Activated B cell treated with CpG ODN at 0.5 μM for 24 hours (primary cell): Measurements from ENCODE around the gene EBF4. TPM values are rescaled to one million over a fixed set of nuclear protein-coding genes. Genes with fewer than 3 reads are reported as not detected.

Source experiments
- ATAC-seq: fragments of 200-7000 bp; cut with Tn5 transposase; one replicate; pipeline ENCODE4 v1.10.0; 2021; ENCODE audit warnings: low read depth, mild to moderate bottlenecking, moderate library complexity
- CTCF ChIA-PET: fragments of 350-600 bp; sonication (Branson Sonifier 250); formaldehyde crosslinking; loops from one replicate; lab custom pipeline; 2021; ENCODE audit warnings: antibody characterized with exemption; lab: Charles Lee
- POLR2A ChIA-PET: fragments of 350-600 bp; sonication (Branson Sonifier 250); formaldehyde crosslinking; loops from one replicate; lab custom pipeline; 2021; ENCODE audit warnings: antibody characterized with exemption; lab: Charles Lee
- DNase-seq: peaks from one replicate; pipeline ENCODE4 v3.0.0; 2022
- H3K27ac Mint-ChIP-seq: one replicate; pipeline ENCODE4 v1.8.0; 2020; ENCODE audit warnings: mixed read lengths
- H3K27me3 Mint-ChIP-seq: one replicate; pipeline ENCODE4 v1.8.0; 2021; ENCODE audit warnings: mixed read lengths
- H3K36me3 Mint-ChIP-seq: one replicate; pipeline ENCODE4 v1.8.0; 2021; ENCODE audit warnings: low read depth, mixed read lengths
- H3K4me1 Mint-ChIP-seq: one replicate; pipeline ENCODE4 v1.8.0; 2021; ENCODE audit warnings: mixed read lengths
- H3K4me3 Mint-ChIP-seq: one replicate; pipeline ENCODE4 v1.8.0; 2020; ENCODE audit warnings: mild to moderate bottlenecking, mixed read lengths
- H3K9me3 Mint-ChIP-seq: one replicate; pipeline ENCODE4 v1.8.0; 2020; ENCODE audit warnings: mixed read lengths
- CTCF ChIP-seq: fragments of 200-600 bp; IDR thresholded peaks from one replicate; pipeline ENCODE4 v1.8.0; 2022; ENCODE audit warnings: antibody characterized with exemption, mild to moderate bottlenecking
- intact Hi-C: fragments of 100-400 bp; cut with micrococcal nuclease; formaldehyde crosslinking; loops from one replicate; pipeline ENCODE4 v1.15.1; 2024
- total RNA-seq: library from RNA; stranded (reverse); gene quantifications from 2 replicates; pipeline ENCODE4 v1.2.3, GENCODE V29; 2022

Gene EBF4
- total RNA-seq, 1 donor from 2014 or later = 2.4 TPM

GRCh38 chr20:2729251-2729713 is 36.7 kb downstream of the EBF4 start:
- Mint-ChIP-seq H3K4me3 (no peak overlapping the region), H3K36me3 (no peaks in the 10 kb centered on the region)
- POLR2A ChIA-PET = interaction anchor here (0.6 kb wide), 1 partner anchor 120 kb away, joined by 5 read pairs; no protein-coding TSS in a partner anchor

GRCh38 chr20:2729791-2730190 is 37.2 kb downstream of the EBF4 start:
- Mint-ChIP-seq H3K4me3 (no peak overlapping the region), H3K4me1 (peaks cover 7% of the 10 kb centered on the region), H3K27me3 (peaks cover 36% of the 10 kb centered on the region), H3K9me3 (peaks cover 14% of the 10 kb centered on the region), H3K27ac (no peak overlapping the region), H3K36me3 (no peaks in the 10 kb centered on the region)
- intact Hi-C loops = no loop called here
- CTCF ChIA-PET = interaction anchor here (1.0 to 1.5 kb wide), 3 partner anchors 11 to 14 kb away, joined by 3 to 4 read pairs (median 3); no protein-coding TSS in a partner anchor
- ATAC-seq (no peak), DNase-seq (no peak)
- POLR2A ChIA-PET = interaction anchor here (0.6 kb wide), 2 partner anchors 53 to 120 kb away, joined by 5 to 7 read pairs; no protein-coding TSS in a partner anchor
- TF ChIP-seq CTCF = no peak

More at GRCh38 chr20:2729251-2729713, 36.7 kb downstream of the EBF4 start:
- no peak for DNase-seq
- Mint-ChIP-seq H3K4me1 (peaks cover 7% of the 10 kb centered on the region), H3K27me3 (peaks cover 39% of the 10 kb centered on the region), H3K9me3 (peaks cover 14% of the 10 kb centered on the region), H3K27ac (no peak overlapping the region)
- TF ChIP-seq CTCF = no peak
- CTCF ChIA-PET = interaction anchor here (0.9 to 1.5 kb wide), 4 partner anchors 11 to 221 kb away, joined by 3 to 4 read pairs (median 3); no protein-coding TSS in a partner anchor
- peak; percentile 60 for ATAC-seq
- intact Hi-C loops = no loop called here

GRCh38 chr20:2734899-2735298 is 42.3 kb downstream of the EBF4 start:
- ATAC-seq = no peak
- ChIA-PET CTCF (no interaction called here), POLR2A (no interaction called here)
- Mint-ChIP-seq H3K4me3 (no peak overlapping the region), H3K27ac (no peak overlapping the region), H3K36me3 (no peaks in the 10 kb centered on the region), H3K27me3 (peaks cover 25% of the 10 kb centered on the region), H3K4me1 (no peaks in the 10 kb centered on the region), H3K9me3 (peaks cover 11% of the 10 kb centered on the region)
- intact Hi-C loops = no loop called here
- no peak for TF ChIP-seq CTCF
- DNase-seq = no peak

- Mint-ChIP-seq H3K27ac (no peak overlapping the region), H3K4me1 (no peaks in the 10 kb centered on the region), H3K4me3 (no peak overlapping the region), H3K36me3 (no peaks in the 10 kb centered on the region), H3K27me3 (peaks cover 28% of the 10 kb centered on the region), H3K9me3 (peaks cover 11% of the 10 kb centered on the region)
- POLR2A ChIA-PET = interaction anchor here (0.6 kb wide), 1 partner anchor 1386 kb away, joined by 3 read pairs; no protein-coding TSS in a partner anchor
- no peak for DNase-seq
- TF ChIP-seq CTCF = no peak
- CTCF ChIA-PET = no interaction called here
- no peak for ATAC-seq
- intact Hi-C loops = no loop called here
Measured at GRCh38 chr20:2736441-2736840, 43.9 kb downstream of the EBF4 start.

- Mint-ChIP-seq H3K4me1 (peaks cover 3% of the 10 kb centered on the region), H3K27ac (no peak overlapping the region), H3K9me3 (peaks cover under 1% of the 10 kb centered on the region), H3K4me3 (no peak overlapping the region), H3K27me3 (peaks cover 38% of the 10 kb centered on the region), H3K36me3 (no peaks in the 10 kb centered on the region)
- CTCF ChIA-PET = no interaction called here
- intact Hi-C loops = no loop called here
- DNase-seq = no peak
- TF ChIP-seq CTCF = no peak
- POLR2A ChIA-PET = no interaction called here
- no peak for ATAC-seq
Measured at GRCh38 chr20:2738331-2739041, 45.9 kb downstream of the EBF4 start.
